Neural cell (in vitro differentiated cells): Measurements from ENCODE around the gene CYGB.

ENCODE experiments used
- EP300 ChIP-seq: fragments of 450-650 bp; conservative IDR thresholded peaks from 2 replicates; pipeline ENCODE4 v1.6.1; 2014; ENCODE audit warnings: antibody characterized with exemption, mild to moderate bottlenecking, moderate library complexity; ENCODE audit not compliant: poor library complexity, severe bottlenecking
- EZH2 ChIP-seq: fragments of 200-600, 300-800 bp; shearing (Covaris generic), sonication (generic); IDR thresholded peaks from 2 replicates; pipeline ENCODE4 v1.6.1; 2014; ENCODE audit warnings: antibody characterized with exemption, low read length, borderline replicate concordance, mild to moderate bottlenecking; ENCODE audit not compliant: insufficient read depth, poor library complexity, severe bottlenecking
- POLR2AphosphoS5 ChIP-seq: IDR thresholded peaks from 2 replicates; pipeline ENCODE4 v1.6.1; 2012
- SMC3 ChIP-seq: fragments of 450-650 bp; conservative IDR thresholded peaks from 2 replicates; pipeline ENCODE4 v1.6.1; 2014; ENCODE audit warnings: antibody characterized with exemption, mild to moderate bottlenecking, moderate library complexity; ENCODE audit not compliant: poor library complexity
- TAF1 ChIP-seq: IDR thresholded peaks from 2 replicates; pipeline ENCODE4 v1.6.1; 2012; ENCODE audit warnings: low read depth
- TF ChIP-seq, protein P1 (sequence below): fragments of 450-650 bp; IDR thresholded peaks from 2 replicates; pipeline ENCODE4 v1.5.1; 2014; ENCODE audit warnings: antibody characterized with exemption, mild to moderate bottlenecking, moderate library complexity; ENCODE audit not compliant: poor library complexity, severe bottlenecking
- TF ChIP-seq, protein P2 (sequence below): IDR thresholded peaks from 2 replicates; pipeline ENCODE4 v1.6.1; 2012; ENCODE audit warnings: borderline replicate concordance

DNA sequence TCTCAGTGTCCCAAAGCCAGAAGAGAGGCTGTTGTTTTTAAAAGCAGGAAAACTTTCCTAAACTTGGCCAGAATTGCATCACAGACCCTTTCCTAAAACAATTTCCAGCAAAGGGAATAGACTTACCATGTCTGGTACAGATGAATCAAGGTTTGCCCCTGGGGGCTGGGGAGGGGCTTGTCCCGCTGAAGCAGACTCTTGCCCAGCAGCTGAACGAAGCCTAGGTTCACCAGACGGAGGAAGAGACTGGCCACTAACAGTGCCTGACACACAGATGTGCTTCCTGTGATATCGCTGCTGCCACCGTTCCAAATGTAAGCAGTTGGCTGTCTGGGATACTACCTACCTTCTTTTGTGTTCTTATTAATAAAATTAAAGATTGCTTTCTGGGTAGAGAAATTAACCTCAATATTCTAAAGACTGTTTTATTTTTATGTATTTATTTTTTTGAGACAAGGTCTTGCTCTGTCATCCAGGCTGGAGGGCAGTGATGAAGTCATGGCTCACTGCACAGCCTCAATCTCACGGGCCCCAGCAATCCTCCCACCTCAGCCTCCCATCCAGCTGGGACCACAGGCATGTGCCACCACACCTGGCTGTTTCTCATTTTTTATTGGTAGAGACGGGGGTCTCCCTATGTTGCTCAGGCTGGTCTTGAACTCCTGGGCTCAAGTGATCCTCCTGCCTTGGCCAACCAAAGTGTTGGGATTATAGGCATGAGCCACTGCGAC is 15.8 kb upstream of the CYGB start:
- TF ChIP-seq, protein P1, sequence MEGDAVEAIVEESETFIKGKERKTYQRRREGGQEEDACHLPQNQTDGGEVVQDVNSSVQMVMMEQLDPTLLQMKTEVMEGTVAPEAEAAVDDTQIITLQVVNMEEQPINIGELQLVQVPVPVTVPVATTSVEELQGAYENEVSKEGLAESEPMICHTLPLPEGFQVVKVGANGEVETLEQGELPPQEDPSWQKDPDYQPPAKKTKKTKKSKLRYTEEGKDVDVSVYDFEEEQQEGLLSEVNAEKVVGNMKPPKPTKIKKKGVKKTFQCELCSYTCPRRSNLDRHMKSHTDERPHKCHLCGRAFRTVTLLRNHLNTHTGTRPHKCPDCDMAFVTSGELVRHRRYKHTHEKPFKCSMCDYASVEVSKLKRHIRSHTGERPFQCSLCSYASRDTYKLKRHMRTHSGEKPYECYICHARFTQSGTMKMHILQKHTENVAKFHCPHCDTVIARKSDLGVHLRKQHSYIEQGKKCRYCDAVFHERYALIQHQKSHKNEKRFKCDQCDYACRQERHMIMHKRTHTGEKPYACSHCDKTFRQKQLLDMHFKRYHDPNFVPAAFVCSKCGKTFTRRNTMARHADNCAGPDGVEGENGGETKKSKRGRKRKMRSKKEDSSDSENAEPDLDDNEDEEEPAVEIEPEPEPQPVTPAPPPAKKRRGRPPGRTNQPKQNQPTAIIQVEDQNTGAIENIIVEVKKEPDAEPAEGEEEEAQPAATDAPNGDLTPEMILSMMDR = no peak
- TF ChIP-seq TAF1 (no peak), SMC3 (no peak), EZH2 (no peak), POLR2AphosphoS5 (no peak), EP300 (no peak)
- TF ChIP-seq, protein P2, sequence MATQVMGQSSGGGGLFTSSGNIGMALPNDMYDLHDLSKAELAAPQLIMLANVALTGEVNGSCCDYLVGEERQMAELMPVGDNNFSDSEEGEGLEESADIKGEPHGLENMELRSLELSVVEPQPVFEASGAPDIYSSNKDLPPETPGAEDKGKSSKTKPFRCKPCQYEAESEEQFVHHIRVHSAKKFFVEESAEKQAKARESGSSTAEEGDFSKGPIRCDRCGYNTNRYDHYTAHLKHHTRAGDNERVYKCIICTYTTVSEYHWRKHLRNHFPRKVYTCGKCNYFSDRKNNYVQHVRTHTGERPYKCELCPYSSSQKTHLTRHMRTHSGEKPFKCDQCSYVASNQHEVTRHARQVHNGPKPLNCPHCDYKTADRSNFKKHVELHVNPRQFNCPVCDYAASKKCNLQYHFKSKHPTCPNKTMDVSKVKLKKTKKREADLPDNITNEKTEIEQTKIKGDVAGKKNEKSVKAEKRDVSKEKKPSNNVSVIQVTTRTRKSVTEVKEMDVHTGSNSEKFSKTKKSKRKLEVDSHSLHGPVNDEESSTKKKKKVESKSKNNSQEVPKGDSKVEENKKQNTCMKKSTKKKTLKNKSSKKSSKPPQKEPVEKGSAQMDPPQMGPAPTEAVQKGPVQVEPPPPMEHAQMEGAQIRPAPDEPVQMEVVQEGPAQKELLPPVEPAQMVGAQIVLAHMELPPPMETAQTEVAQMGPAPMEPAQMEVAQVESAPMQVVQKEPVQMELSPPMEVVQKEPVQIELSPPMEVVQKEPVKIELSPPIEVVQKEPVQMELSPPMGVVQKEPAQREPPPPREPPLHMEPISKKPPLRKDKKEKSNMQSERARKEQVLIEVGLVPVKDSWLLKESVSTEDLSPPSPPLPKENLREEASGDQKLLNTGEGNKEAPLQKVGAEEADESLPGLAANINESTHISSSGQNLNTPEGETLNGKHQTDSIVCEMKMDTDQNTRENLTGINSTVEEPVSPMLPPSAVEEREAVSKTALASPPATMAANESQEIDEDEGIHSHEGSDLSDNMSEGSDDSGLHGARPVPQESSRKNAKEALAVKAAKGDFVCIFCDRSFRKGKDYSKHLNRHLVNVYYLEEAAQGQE = no peak
